ENCODE data around the gene FAM83G.

Gene FAM83G

DNA sequence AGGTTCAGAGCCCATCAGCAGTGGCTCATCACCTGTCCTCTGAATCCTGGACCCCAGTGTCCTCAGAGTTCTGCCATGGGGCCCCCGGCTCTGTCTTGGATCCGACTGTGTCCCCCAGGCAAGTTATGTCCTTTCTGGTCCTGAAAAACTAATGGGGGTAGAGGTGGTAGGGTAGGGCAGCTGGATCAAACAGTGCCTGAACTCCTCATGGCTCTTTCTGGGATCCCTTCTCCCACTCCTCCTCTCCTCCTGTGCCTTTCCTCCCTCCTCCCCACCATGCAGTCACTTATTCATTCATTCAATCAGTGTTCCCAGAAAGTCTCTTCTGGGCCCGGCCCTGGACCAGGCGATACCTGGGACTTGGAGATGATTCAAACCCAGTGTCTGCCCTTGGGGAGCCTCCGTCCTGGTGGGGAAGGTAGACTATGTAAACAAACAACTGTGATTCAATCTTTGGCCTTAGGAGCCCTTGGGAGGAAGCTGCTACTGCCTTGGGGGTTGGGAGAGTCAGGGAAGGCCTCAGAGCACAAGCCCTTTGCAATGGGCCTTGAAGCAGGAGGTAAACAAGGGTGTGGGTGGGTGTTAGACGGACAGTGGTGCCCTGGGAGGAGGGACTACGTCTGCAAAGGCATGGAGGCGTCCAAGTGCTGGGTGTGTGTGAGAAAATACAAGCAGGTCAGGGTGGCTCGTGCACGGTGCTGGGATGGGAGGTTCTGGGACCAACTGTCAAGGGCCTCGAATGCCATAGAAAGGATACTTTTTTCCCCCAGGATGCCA is 6.4 kb upstream of the FAM83G start:
- H3K4me3 ChIP-seq (ENCODE audit: low read depth, low read length): no peak overlapping the region

DNA sequence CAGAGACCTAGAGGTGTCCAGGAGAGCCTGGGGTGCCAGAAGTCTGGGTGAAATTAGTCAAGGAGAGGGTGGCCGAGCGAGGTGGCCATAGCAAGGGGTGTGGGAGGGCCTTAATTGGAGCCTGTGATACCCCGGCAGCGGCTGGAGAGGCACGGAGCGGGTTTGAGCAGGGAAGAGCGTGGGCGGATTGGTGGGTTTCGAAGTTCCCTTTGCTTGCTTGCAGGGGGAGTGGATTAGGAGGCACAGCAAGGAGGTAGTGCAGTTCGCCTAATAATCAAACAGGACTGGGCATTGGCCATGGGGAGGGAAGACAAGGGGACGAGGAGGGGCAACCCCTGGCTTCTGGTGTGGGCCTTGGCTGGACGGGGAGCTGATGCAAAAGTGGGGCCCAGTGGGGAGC is 5.4 kb upstream of the FAM83G start:
- TF ChIP-seq, protein P1, sequence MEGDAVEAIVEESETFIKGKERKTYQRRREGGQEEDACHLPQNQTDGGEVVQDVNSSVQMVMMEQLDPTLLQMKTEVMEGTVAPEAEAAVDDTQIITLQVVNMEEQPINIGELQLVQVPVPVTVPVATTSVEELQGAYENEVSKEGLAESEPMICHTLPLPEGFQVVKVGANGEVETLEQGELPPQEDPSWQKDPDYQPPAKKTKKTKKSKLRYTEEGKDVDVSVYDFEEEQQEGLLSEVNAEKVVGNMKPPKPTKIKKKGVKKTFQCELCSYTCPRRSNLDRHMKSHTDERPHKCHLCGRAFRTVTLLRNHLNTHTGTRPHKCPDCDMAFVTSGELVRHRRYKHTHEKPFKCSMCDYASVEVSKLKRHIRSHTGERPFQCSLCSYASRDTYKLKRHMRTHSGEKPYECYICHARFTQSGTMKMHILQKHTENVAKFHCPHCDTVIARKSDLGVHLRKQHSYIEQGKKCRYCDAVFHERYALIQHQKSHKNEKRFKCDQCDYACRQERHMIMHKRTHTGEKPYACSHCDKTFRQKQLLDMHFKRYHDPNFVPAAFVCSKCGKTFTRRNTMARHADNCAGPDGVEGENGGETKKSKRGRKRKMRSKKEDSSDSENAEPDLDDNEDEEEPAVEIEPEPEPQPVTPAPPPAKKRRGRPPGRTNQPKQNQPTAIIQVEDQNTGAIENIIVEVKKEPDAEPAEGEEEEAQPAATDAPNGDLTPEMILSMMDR (IDR thresholded peaks at IDR 0.05; ENCODE audit: borderline replicate concordance, insufficient read depth, low read depth, low read length): no peak
- H3K4me3 ChIP-seq (ENCODE audit: low read depth, low read length): no peak overlapping the region

More for the DNA sequence above, 6.4 kb upstream of the FAM83G start:
- TF ChIP-seq, protein P1 (IDR thresholded peaks at IDR 0.05; ENCODE audit: borderline replicate concordance, insufficient read depth, low read depth, low read length): no peak

DNA sequence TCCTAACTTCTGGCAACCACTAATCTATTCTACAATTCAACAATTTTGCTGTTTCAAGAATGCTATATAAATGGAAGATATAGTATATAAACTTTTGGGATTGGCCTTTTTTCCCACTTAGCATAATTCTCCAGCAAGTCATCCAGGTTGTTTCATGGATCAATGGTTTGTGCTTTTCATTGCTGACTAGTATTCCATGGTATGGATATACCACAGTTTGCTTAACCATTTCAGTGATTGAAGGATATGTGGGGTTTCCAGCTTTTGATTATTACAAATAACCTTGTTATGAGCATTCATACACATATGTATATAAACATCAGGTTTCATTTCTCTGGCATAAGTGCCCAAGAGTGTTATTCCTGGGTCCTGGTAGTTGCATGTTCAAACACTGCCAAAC is 2.1 kb upstream of the FAM83G start:
- no peak overlapping the region for H3K4me3 ChIP-seq (ENCODE audit: low read depth, low read length)
- TF ChIP-seq, protein P1 (IDR thresholded peaks at IDR 0.05; ENCODE audit: borderline replicate concordance, insufficient read depth, low read depth, low read length): no peak

GRCh38 chr17:19005789-19006430 is 1.3 kb upstream of the FAM83G start:
- TF ChIP-seq, protein P1 (IDR thresholded peaks at IDR 0.05; ENCODE audit: borderline replicate concordance, insufficient read depth, low read depth, low read length): no peak

GRCh38 chr17:19005137-19005773 is 691 bp upstream of the FAM83G start:
- TF ChIP-seq, protein P1 (IDR thresholded peaks at IDR 0.05; ENCODE audit: borderline replicate concordance, insufficient read depth, low read depth, low read length): no peak
- peak overlapping the region; percentile 79 for H3K4me3 ChIP-seq (ENCODE audit: low read depth, low read length)

More at GRCh38 chr17:19005789-19006430, 1.3 kb upstream of the FAM83G start:
- no peak overlapping the region for H3K4me3 ChIP-seq (ENCODE audit: low read depth, low read length)

DNA sequence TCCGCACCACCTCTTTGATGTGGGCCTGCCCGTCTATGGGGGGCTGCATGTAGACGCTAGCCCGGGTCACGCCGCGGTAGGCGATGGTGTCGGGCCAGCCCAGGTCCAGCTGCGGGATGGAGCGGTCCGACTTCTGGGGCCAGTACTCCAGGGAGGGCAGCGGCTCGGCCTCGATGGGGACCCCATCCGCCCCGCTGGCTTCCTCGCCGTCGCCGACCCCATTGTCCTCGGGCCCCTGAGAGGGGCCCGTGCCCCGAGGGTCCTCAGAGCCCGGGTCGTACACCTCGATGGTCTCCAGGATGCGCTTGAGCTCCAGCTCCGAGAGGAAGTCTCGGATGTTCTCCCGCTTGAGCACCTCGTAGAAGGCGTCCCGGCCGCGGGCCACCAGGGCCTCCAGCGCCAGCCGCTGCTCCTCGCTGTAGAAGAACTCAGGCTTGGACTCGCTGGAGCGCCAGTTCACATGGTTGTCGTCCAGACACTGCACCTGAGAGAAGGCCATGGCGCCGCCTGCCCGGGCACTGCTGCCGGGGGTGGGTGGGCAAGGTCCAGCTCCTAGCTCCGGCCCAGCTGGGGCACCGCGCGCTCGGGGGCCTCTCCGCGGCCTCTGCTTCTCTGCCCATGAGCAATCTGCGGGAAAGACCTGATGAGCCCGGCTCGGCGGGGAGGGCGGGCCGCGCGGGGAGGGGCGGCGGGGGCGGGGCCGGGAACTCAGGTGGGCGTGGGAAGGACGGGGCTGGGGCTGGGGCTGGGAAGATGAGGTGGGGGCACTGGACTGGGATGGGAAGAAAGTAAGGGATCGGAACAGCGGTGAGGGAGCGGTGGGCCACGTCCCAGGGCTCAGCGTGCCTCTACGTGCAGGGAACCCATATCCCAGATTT is 782 bp downstream of the FAM83G start:
- TF ChIP-seq, protein P1 (IDR thresholded peaks at IDR 0.05; ENCODE audit: borderline replicate concordance, insufficient read depth, low read depth, low read length): no peak
- H3K4me3 ChIP-seq (ENCODE audit: low read depth, low read length): peak overlapping the region; percentile 79
